ENCODE measurements around the gene C5orf63.
"Not testable (repeated sequence)": the region's sequence is repeated elsewhere in the genome, so short reads cannot be mapped to it uniquely, and the experiment has no call there.

The C5orf63 gene

GRCh38 chr5:127038550-127038949 is 34.8 kb downstream of the C5orf63 start:
- no peak for DNase-seq (ENCODE audit: low read depth in 4 of 4, low spot score in 1 of 4)

DNA sequence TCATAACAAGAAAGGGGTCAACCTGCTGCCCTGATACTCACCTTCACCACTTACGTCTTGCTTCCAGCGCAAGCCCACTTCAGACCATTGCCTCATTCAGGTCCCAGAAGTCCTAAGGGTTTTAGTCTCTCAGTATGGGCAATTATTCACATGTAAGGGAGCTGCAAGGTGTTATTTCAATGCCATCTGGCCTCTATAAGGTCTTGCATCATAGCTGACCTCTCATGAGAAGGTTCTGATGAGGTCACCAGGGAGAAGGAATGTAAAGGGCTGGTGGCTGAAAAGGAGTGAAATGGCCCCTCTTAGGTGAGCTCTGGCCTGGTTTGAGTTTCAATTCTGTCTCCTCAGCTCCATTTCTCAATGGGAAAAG is 41.5 kb downstream of the C5orf63 start:
- DNase-seq (ENCODE audit: low read depth in 4 of 4, low spot score in 1 of 4), result no peak

DNA sequence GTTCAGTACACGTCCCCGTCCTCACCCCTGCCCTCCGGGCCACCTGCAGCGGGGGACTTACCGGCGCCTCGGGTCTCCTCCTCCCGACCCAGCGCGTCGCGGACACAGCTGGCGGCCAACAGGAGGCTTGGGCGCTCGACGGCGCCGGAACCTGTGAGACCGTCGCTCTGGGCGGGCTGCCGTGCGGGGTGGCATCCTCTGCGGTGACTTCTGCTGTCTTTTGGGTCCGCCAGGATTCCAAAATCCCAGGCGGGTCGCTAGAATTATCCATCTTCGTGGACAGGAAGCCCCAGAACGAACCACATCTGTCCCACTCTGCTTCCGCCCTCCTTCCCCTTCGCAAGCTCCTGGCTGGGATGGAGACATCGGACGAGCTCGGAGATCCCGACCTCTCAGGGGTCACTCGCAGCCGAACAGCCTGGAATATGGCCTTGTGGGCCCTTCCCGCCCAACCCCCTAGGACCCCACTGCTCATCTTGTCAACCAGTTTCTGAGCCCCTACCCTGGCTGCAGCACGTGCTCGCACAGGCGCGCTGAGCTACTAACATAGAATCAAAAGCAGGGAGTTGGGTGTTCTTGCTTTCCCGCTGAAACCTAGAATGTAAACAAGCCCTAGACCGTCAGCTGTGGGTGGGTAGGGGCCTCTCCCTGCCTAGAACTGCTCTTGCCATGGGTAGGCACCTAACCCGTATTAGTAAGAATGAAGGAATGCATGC is 42.0 kb downstream of the C5orf63 start:
- no peak for DNase-seq (ENCODE audit: low read depth in 4 of 4, low spot score in 1 of 4)

GRCh38 chr5:127030259-127031146 is 42.8 kb downstream of the C5orf63 start, which contains the start of gene MARCHF3:
MARCHF3 (minus strand) TSS chr5:127030558; CDS start chr5:126918171, 112,387 bp downstream.
- peak; percentile 79 to 94 (median 84) for DNase-seq (ENCODE audit: low read depth in 4 of 4, low spot score in 1 of 4)

DNA sequence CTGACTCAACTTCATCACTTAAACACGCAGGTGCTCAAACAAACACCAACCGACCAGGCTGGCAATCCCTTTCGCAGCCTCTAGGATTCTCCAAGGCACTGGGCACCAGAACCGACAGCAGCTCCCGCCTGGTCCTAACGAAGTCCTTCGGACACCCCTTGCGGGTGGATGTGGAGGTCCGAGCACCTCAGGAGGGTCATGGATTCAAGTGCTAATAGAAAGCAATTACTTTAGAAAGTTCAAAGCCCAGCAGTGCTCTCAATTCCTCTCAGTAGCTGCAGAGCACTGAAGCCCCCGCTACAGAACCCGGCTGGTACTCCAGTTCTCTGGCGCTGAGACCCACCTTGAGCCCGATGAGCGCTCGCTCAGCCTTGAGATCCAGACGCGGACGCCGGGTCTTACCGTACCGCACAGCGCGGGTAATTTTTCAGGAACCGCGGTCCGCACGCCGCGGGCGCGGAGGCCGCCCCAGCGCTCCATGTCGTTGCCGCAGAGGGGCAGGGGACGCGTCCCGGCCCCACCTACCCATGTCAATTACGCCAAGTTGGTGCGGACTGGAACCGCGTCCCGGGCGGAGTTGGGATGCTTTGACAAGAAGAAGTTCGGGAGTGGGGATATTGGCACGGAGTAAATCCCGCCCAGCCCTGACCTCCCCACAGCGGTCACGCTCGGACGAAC is 43.6 kb downstream of the C5orf63 start:
- peak in 3 of 4 experiments; percentile 12 to 33 (median 26) for DNase-seq (ENCODE audit: low read depth in 4 of 4, low spot score in 1 of 4)

DNA sequence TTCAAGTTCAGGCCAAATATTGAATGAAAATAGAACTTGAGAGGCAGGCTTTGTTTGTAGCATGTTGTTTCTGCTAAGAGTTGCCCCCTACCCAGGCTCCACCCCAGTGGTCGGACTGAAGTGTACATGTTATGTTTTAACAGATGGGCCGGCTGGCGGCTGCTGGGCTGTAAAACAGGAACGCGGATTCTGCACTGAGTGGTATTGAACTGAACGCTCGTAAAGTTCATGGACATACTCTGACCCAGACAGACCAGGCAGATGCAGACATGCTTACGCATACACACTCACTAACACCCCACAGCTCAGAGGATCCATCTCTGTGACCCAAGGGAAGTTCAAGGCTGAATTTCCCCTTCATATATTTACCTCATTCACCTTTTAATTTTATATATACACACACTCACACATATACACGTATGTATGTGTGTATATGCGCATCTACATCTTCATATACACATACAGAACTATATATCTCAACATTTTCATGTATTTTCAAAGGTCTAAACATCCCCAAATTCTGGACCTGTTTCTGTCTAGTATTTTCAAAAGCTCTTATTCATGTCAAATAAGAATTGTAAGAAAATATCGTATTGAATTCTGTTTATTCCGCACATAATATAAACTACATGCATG is 44.4 kb downstream of the C5orf63 start:
- no peak for DNase-seq (ENCODE audit: low read depth in 4 of 4, low spot score in 1 of 4)

- no peak for DNase-seq (ENCODE audit: low read depth in 4 of 4, low spot score in 1 of 4)
Observed at GRCh38 chr5:127027539-127027938, 45.8 kb downstream of the C5orf63 start.

GRCh38 chr5:127026166-127026565 is 47.1 kb downstream of the C5orf63 start:
- DNase-seq (ENCODE audit: low read depth in 4 of 4, low spot score in 1 of 4), result no peak

- no peak for DNase-seq (ENCODE audit: low read depth in 4 of 4, low spot score in 1 of 4)
Observed at GRCh38 chr5:127025467-127025866, 47.8 kb downstream of the C5orf63 start.

DNA sequence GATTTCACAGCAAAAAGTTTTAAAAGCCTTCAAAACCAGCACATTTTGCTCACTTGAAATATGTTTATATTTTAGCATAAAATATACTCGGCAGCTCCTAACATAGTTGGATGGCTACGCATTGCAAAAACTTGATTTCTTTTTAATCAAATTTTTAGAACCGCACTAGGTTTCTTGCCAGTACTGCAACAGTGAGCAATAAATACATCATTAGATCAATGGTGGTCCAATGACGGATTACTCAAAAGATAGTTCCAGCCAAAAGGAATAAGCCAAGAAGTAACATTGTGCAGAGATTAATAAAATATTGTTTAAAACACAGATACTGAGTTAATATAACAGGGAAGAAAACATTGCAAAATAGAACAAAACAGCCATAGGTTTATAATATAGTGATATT is 48.5 kb downstream of the C5orf63 start:
- DNase-seq (ENCODE audit: low read depth in 4 of 4, low spot score in 1 of 4), result no peak

- DNase-seq (ENCODE audit: low read depth in 4 of 4, low spot score in 1 of 4), result not testable (repeated sequence)
Observed at GRCh38 chr5:127023552-127024191, 49.6 kb downstream of the C5orf63 start.

DNA sequence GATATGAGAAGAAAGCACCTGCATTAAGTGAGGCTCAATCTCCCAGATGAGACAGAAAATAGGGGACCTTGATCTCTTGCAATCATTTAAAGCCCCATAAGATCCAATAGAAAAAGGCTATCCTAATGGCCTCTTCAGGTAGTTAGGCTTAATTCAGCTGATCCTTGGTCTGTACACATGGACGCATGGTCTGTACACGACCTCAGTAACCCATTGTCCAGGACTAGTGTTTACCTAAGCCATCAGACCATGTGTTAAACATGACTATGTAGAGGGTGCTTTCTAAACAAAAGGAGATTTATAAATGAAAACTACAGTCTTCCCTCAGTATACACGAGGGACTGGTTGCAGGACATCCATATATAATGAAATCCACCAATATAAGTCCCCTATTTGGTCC is 50.5 kb downstream of the C5orf63 start:
- DNase-seq (ENCODE audit: low read depth in 4 of 4, low spot score in 1 of 4), result no peak

- DNase-seq (ENCODE audit: low read depth in 4 of 4, low spot score in 1 of 4), result no peak
Observed at GRCh38 chr5:127019928-127020327, 53.4 kb downstream of the C5orf63 start.

- DNase-seq (ENCODE audit: low read depth in 4 of 4, low spot score in 1 of 4), result not testable (repeated sequence)
Observed at GRCh38 chr5:127016722-127017121, 56.6 kb downstream of the C5orf63 start.

DNA sequence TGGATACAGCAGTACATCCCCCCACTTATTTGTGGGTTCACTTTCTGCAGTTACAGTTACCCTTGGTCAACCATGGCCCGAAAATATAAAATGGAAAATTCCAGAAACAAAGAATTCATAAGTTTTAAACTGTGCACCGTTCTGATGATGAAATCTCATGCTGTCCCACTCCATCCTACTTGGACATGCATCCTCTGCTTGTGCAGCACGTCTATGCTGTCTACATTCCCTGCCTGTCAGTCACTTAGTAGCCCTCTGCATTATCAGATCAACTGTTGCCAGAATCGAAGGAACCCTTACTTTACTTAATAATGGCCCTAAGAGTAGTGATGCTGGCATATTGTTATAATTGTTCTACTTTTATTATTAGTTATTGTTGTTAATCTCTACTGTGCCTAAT is 57.6 kb downstream of the C5orf63 start:
- no peak for DNase-seq (ENCODE audit: low read depth in 4 of 4, low spot score in 1 of 4)

DNA sequence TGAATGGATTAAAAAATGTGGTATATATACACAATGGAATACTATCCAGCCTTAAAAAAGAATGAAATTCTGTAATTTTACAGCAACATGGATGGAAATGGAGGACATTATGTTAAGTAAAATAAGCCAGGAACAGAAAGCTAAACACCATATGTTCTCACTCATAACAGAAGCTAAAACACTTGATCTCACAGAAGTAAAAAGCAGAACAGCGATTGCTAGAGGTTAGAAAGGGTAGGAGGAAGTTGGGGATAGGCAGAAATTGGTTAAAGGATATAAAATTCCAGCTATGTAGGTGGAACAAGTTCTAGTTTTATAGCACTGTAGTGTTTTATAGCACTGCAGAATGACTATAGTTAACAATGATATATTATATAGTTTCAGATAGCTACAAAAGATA is 58.7 kb downstream of the C5orf63 start:
- no peak for DNase-seq (ENCODE audit: low read depth in 4 of 4, low spot score in 1 of 4)

- no peak for DNase-seq (ENCODE audit: low read depth in 4 of 4, low spot score in 1 of 4)
Observed at GRCh38 chr5:127013407-127013806, 59.9 kb downstream of the C5orf63 start.

GRCh38 chr5:127012916-127013315 is 60.4 kb downstream of the C5orf63 start:
- no peak for DNase-seq (ENCODE audit: low read depth in 4 of 4, low spot score in 1 of 4)

- DNase-seq (ENCODE audit: low read depth in 4 of 4, low spot score in 1 of 4), result no peak
Observed at GRCh38 chr5:127011961-127012644, 61.2 kb downstream of the C5orf63 start.

DNA sequence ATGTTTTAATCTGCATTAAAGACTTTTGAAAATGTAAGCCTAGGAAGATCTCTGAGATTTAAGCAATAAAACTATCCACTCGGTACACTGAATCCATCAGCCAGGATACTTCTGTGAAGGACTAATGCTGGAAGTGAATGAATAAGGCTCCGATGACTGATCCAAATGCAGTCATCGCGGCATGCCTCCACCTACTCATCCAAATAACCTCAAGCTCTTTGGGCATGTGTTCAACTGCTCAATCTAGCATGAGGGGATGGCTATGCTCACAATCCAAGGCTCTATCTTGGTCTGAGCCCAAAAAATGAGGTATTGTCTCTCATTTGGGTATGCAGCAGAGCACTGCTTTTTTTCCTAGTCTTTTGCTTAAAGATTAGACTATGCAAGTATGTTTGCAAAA is 62.1 kb downstream of the C5orf63 start:
- DNase-seq (ENCODE audit: low read depth in 4 of 4, low spot score in 1 of 4), result no peak

Data from stimulated activated CD4-positive, alpha-beta T cell treated with anti-CD3 and anti-CD28 coated beads, Interleukin-1b, Interleukin-23, amount 100 ng/mL, for 24 hours (primary cell).